Activated T-cell treated with anti-CD3 and anti-CD28 coated beads for 4 hours (primary cell): ENCODE data around the gene MYO1D.
A peak's percentile ranks its signal among the peaks of the same experiment; 100 is the strongest.

Source experiments
- DNase-seq: peaks from one replicate; pipeline ENCODE4 v3.0.0-alpha.2; 2020

The MYO1D gene

GRCh38 chr17:32610943-32611342 lies 266.0 kb downstream of the MYO1D start:
- DNase-seq = no peak

GRCh38 chr17:32609884-32610650 lies 266.9 kb downstream of the MYO1D start:
- no peak for DNase-seq

- peak; percentile 39 for DNase-seq
Measured at GRCh38 chr17:32609085-32609484, 267.8 kb downstream of the MYO1D start.

- DNase-seq = no peak
Measured at GRCh38 chr17:32608267-32608666, 268.7 kb downstream of the MYO1D start.

- DNase-seq = no peak
Measured at GRCh38 chr17:32604966-32605365, 272.0 kb downstream of the MYO1D start.

GRCh38 chr17:32602396-32602795 lies 274.5 kb downstream of the MYO1D start:
- no peak for DNase-seq

GRCh38 chr17:32601866-32602265 lies 275.1 kb downstream of the MYO1D start:
- DNase-seq = no peak

GRCh38 chr17:32596628-32597027 lies 280.3 kb downstream of the MYO1D start:
- DNase-seq = no peak

GRCh38 chr17:32596206-32596605 lies 280.7 kb downstream of the MYO1D start:
- no peak for DNase-seq

GRCh38 chr17:32593003-32593402 lies 283.9 kb downstream of the MYO1D start:
- DNase-seq = no peak

GRCh38 chr17:32591405-32591804 lies 285.5 kb downstream of the MYO1D start:
- no peak for DNase-seq

GRCh38 chr17:32590974-32591373 lies 285.9 kb downstream of the MYO1D start:
- no peak for DNase-seq

GRCh38 chr17:32588982-32589381 lies 287.9 kb downstream of the MYO1D start:
- DNase-seq = no peak

GRCh38 chr17:32588135-32588534 lies 288.8 kb downstream of the MYO1D start:
- DNase-seq = no peak

GRCh38 chr17:32586666-32587065 lies 290.3 kb downstream of the MYO1D start:
- no peak for DNase-seq

GRCh38 chr17:32584792-32585191 lies 292.1 kb downstream of the MYO1D start:
- no peak for DNase-seq

- no peak for DNase-seq
Measured at GRCh38 chr17:32583053-32583452, 293.9 kb downstream of the MYO1D start.

GRCh38 chr17:32575852-32576251 lies 301.1 kb downstream of the MYO1D start:
- DNase-seq = no peak

- no peak for DNase-seq
Measured at GRCh38 chr17:32570081-32570396, 306.9 kb downstream of the MYO1D start.

GRCh38 chr17:32569171-32570080 lies 307.5 kb downstream of the MYO1D start:
- no peak for DNase-seq

- DNase-seq = no peak
Measured at GRCh38 chr17:32568705-32569104, 308.2 kb downstream of the MYO1D start.

- no peak for DNase-seq
Measured at GRCh38 chr17:32567511-32567910, 309.4 kb downstream of the MYO1D start.

- no peak for DNase-seq
Measured at GRCh38 chr17:32567086-32567485, 309.8 kb downstream of the MYO1D start.

GRCh38 chr17:32566303-32566702 lies 310.6 kb downstream of the MYO1D start:
- no peak for DNase-seq
